PFSK-1 (cell line): Measurements from ENCODE around the gene CTNNAL1.

Source experiments
- FOXP2 ChIP-seq: optimal IDR thresholded peaks from 2 replicates; pipeline ENCODE3; 2011; ENCODE audit warnings: borderline replicate concordance, control low read depth, inconsistent platforms; ENCODE audit not compliant: insufficient read depth; ENCODE audit errors: extremely low read length, extremely low read depth
- POLR2AphosphoS5 ChIP-seq: IDR thresholded peaks from 2 replicates; pipeline ENCODE4 v1.6.1; 2012; ENCODE audit warnings: low read depth, mild to moderate bottlenecking, control low read depth, low read length, moderate library complexity
- SIN3A ChIP-seq: IDR thresholded peaks from 2 replicates; pipeline ENCODE4 v1.6.1; 2012; ENCODE audit warnings: mild to moderate bottlenecking, low read length, moderate library complexity, borderline replicate concordance; ENCODE audit not compliant: insufficient read depth
- TAF1 ChIP-seq: IDR thresholded peaks from 2 replicates; pipeline ENCODE4 v1.6.1; 2012; ENCODE audit warnings: low read length, control low read depth, borderline replicate concordance; ENCODE audit not compliant: insufficient read depth
- TF ChIP-seq, protein P1 (sequence below), 2 experiments: IDR thresholded peaks; 2 replicates each; pipeline versions ENCODE4 v1.6.1 to v1.8.0; 2011 to 2012; ENCODE audit warnings: low read depth in 2 of 2, low read length in 2 of 2, control low read depth in 1 of 2, inconsistent platforms in 1 of 2, mild to moderate bottlenecking in 1 of 2, moderate library complexity in 1 of 2; ENCODE audit not compliant: insufficient read depth in 1 of 2

CTNNAL1 gene

DNA sequence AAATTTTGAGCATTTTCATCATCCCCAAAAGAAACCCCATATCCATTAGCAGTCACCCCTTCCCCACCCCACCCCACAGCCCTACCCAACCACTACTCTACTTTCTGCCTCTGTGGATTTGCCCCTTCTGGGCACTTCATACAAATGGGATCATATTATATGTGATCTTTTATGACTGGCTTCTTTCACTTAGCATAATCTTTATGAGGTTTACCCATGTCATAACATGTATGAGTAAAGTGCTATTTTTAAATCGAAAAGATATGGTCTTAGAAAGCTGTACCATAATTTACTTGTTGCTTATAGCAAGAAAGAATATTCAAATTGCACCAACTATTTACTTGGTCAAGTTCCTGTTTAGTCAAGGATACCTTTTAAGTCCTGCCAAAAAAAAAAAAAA is 92.1 kb downstream of the CTNNAL1 start:
- TF ChIP-seq POLR2AphosphoS5, result no peak

DNA sequence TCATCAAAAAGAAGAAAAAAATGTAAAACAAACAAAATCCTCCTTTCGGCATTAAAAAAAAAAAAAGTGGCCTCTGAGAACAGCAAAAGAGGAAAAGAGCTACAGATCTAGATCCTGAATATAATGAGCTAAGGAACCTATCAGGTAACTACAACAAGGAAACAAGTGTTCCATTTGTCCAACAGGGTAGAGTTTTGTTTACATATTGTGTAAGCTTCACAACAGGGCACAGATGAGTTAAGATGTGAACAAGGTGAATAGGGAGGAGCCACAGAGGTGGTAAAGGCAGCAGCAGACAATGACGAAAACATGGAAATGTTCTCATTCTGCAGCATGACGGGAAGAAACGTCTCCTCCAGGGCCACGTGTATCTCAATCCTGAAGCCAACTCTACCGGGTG is 93.8 kb downstream of the CTNNAL1 start:
- TF ChIP-seq SIN3A (no peak), POLR2AphosphoS5 (no peak), FOXP2 (no peak), TAF1 (no peak)
- TF ChIP-seq, protein P1, sequence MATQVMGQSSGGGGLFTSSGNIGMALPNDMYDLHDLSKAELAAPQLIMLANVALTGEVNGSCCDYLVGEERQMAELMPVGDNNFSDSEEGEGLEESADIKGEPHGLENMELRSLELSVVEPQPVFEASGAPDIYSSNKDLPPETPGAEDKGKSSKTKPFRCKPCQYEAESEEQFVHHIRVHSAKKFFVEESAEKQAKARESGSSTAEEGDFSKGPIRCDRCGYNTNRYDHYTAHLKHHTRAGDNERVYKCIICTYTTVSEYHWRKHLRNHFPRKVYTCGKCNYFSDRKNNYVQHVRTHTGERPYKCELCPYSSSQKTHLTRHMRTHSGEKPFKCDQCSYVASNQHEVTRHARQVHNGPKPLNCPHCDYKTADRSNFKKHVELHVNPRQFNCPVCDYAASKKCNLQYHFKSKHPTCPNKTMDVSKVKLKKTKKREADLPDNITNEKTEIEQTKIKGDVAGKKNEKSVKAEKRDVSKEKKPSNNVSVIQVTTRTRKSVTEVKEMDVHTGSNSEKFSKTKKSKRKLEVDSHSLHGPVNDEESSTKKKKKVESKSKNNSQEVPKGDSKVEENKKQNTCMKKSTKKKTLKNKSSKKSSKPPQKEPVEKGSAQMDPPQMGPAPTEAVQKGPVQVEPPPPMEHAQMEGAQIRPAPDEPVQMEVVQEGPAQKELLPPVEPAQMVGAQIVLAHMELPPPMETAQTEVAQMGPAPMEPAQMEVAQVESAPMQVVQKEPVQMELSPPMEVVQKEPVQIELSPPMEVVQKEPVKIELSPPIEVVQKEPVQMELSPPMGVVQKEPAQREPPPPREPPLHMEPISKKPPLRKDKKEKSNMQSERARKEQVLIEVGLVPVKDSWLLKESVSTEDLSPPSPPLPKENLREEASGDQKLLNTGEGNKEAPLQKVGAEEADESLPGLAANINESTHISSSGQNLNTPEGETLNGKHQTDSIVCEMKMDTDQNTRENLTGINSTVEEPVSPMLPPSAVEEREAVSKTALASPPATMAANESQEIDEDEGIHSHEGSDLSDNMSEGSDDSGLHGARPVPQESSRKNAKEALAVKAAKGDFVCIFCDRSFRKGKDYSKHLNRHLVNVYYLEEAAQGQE (IDR thresholded peaks at IDR 0.05; ENCODE audit: insufficient read depth in 1 of 2, low read depth in 2 of 2, low read length in 2 of 2), result no peak

DNA sequence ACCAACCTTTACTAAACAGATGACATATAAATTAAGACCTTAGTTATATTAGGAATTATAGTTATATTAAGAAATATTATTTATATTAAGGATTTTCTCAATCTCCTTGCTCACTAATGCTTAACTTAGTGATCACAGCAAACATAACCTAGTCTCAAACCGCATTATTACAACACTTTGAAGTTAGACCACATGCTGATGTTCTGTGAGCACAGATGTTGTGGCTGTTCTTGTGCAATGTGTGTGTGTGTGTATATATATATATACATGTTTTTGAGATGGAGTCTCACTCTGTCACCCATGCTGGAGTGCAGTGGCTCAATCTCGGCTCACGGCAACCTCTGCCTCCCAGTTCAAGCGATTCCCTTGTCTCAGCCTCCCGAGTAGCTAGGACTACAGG is 99.9 kb downstream of the CTNNAL1 start:
- TF ChIP-seq, protein P1 (IDR thresholded peaks at IDR 0.05; ENCODE audit: insufficient read depth in 1 of 2, low read depth in 2 of 2, low read length in 2 of 2), result no peak
- TF ChIP-seq TAF1 (no peak), FOXP2 (no peak), POLR2AphosphoS5 (no peak), SIN3A (no peak)

DNA sequence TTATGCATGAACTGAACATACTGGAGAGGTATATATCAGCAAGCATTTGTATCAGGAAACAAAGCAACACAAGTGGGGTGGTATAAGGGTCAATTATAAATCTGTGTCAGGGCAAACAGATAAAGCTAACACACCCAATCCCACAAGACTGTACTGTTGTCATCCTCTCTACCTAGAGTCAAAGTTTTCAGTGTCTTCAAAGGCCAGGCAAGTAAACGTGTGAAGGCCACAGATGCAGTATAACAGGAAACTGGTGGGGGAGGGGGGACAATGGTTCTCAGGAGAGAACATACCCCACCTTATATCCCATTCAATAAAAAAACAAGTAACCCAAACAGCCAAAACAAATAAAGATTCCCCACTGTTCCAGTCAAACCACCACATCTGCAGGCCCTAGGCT is 101.5 kb downstream of the CTNNAL1 start:
- TF ChIP-seq FOXP2 (no peak), SIN3A (no peak), POLR2AphosphoS5 (no peak), TAF1 (no peak)
- TF ChIP-seq, protein P1 (IDR thresholded peaks at IDR 0.05; ENCODE audit: insufficient read depth in 1 of 2, low read depth in 2 of 2, low read length in 2 of 2), result no peak

DNA sequence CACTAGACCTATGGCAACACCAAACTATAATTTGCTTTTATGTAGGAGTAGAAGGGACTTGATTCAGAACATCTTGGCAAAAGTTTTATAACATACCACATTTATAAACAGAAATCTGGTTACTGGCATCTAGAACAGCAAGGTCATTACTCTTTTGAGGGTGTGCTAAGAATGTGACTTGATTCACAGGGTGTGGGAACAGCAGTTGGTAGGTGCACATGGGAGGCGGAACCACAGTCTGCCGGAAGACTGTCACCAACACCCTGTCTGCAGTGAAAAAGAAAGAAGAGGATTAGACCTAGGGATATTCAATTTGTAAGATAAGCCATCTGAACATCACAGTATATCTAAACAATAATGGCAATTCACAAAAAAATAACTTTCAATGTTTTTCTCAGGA is 102.4 kb downstream of the CTNNAL1 start:
- TF ChIP-seq, protein P1 (IDR thresholded peaks at IDR 0.05; ENCODE audit: insufficient read depth in 1 of 2, low read depth in 2 of 2, low read length in 2 of 2), result no peak
- TF ChIP-seq POLR2AphosphoS5 (no peak), TAF1 (no peak), FOXP2 (no peak), SIN3A (no peak)
